ENCODE data around the gene RIT2.

GRCh38 chr18:43141208-43141607 is 25.7 kb upstream of the RIT2 start:
- TF ChIP-seq CTCF (IDR thresholded peaks at IDR 0.05) (no peak), EP300 (IDR thresholded peaks at IDR 0.05) (no peak), POLR2A (IDR thresholded peaks at IDR 0.05) (no peak)
